ENCODE results near the gene ECSCR. TPM values are rescaled to one million over a fixed set of nuclear protein-coding genes. Genes with fewer than 3 reads are reported as not detected.

Gene ECSCR
- total and polyA plus RNA-seq, 2 of the 8 experiments (the other 6 are each of a cell fraction or from before 2014, with no cell fraction given): 2.7 to 7.2 TPM

DNA sequence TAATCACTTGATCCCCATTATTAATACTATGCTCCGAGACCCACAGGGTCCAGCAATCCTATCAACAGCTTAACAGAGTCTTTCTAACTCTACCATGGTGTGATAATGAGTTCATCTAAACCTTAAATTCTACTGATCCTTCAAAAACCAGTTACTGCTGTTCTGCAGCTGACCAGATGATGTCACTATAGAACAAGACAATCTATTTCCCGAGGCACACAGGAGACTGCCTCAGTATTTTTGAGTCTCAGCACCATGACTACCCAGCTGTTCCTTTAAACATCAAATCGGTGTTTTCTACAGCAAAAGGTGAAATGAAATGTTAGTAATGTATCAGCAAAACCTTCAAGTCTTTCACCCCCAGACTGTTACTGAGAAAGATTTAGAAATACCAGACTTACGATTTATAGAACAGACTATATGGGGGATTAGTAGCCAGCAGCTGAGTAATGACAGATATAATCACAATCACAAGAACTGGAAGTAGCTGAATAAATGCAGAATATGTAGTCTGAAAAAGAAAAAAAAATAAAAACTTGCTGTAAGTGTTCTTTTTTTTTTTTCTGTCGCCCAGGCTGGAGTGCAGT, 40.1 kb downstream of the ECSCR start (continued):
- TF ChIP-seq, protein P1, sequence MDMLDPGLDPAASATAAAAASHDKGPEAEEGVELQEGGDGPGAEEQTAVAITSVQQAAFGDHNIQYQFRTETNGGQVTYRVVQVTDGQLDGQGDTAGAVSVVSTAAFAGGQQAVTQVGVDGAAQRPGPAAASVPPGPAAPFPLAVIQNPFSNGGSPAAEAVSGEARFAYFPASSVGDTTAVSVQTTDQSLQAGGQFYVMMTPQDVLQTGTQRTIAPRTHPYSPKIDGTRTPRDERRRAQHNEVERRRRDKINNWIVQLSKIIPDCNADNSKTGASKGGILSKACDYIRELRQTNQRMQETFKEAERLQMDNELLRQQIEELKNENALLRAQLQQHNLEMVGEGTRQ (IDR thresholded peaks at IDR 0.05; ENCODE audit: low read length): no peak
- TF ChIP-seq BRCA1 (IDR thresholded peaks at IDR 0.05; ENCODE audit: low read depth, low read length) (no peak), SAP30 (IDR thresholded peaks at IDR 0.05; ENCODE audit: insufficient read depth, insufficient replicate concordance, low read length) (no peak), RFX5 (IDR thresholded peaks at IDR 0.05; ENCODE audit: borderline replicate concordance, low read depth, low read length) (no peak), BACH1 (IDR thresholded peaks at IDR 0.05; ENCODE audit: low read length) (no peak), SRF (IDR thresholded peaks at IDR 0.05; ENCODE audit: low read depth, low read length) (no peak), FOSL1 (IDR thresholded peaks at IDR 0.05; ENCODE audit: insufficient read depth, low read depth, low read length) (no peak), JUN (IDR thresholded peaks at IDR 0.05; ENCODE audit: low read depth, low read length) (peak; percentile 37; the same call in 1 of the 2 replicates), JUND (IDR thresholded peaks at IDR 0.05; ENCODE audit: low read length) (peak; percentile 56)
- TF ChIP-seq, protein P2, sequence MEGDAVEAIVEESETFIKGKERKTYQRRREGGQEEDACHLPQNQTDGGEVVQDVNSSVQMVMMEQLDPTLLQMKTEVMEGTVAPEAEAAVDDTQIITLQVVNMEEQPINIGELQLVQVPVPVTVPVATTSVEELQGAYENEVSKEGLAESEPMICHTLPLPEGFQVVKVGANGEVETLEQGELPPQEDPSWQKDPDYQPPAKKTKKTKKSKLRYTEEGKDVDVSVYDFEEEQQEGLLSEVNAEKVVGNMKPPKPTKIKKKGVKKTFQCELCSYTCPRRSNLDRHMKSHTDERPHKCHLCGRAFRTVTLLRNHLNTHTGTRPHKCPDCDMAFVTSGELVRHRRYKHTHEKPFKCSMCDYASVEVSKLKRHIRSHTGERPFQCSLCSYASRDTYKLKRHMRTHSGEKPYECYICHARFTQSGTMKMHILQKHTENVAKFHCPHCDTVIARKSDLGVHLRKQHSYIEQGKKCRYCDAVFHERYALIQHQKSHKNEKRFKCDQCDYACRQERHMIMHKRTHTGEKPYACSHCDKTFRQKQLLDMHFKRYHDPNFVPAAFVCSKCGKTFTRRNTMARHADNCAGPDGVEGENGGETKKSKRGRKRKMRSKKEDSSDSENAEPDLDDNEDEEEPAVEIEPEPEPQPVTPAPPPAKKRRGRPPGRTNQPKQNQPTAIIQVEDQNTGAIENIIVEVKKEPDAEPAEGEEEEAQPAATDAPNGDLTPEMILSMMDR (IDR thresholded peaks at IDR 0.05; ENCODE audit: control extremely low read depth in 1 of 3, insufficient read depth in 1 of 3, low read depth in 1 of 3, low read length in 3 of 3): peak in 2 of 3 experiments; percentile 88 to 94; a peak in 3 of 4 replicates
